Prostate gland (tissue), 2 donors: Measurements from ENCODE around the gene BMPER.

Source experiments
- POLR2A ChIP-seq: fragments of 450-650 bp; IDR thresholded peaks from one replicate; pipeline ENCODE4 v1.6.1; 2016; ENCODE audit warnings: antibody characterized with exemption, mild to moderate bottlenecking
- TF ChIP-seq, protein P1 (sequence below), 4 experiments: fragments of 200-600 bp in 2 of 4; fragments of 450-650 bp in 2 of 4; sonication (generic) in 2 of 4; IDR thresholded peaks; 1 replicate in 3 of 4; 2 replicates in 1 of 4; pipeline ENCODE4 v1.5.1; 2016 to 2019; ENCODE audit warnings: antibody characterized with exemption in 4 of 4, mild to moderate bottlenecking in 2 of 4, moderate library complexity in 2 of 4

DNA sequence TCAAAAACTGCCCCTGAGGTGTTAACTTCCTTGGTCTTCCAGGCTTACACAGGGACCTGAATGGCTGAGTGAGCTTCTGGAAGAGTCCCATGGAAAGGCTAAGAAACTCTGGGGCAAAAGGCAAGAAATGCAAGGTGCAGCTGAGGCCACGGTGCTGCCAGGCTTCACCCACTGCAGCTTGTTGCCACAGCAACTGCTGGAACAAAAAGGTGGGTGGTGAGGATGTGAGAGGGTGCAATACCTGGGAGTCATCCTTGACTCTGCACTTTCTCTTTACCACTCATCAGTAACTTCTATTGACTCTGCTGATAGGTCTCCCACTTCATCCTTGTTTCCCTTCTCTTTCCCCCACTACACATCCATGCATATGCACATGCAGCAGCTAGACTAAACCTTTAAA lies 258.6 kb downstream of the BMPER start:
- TF ChIP-seq, protein P1, sequence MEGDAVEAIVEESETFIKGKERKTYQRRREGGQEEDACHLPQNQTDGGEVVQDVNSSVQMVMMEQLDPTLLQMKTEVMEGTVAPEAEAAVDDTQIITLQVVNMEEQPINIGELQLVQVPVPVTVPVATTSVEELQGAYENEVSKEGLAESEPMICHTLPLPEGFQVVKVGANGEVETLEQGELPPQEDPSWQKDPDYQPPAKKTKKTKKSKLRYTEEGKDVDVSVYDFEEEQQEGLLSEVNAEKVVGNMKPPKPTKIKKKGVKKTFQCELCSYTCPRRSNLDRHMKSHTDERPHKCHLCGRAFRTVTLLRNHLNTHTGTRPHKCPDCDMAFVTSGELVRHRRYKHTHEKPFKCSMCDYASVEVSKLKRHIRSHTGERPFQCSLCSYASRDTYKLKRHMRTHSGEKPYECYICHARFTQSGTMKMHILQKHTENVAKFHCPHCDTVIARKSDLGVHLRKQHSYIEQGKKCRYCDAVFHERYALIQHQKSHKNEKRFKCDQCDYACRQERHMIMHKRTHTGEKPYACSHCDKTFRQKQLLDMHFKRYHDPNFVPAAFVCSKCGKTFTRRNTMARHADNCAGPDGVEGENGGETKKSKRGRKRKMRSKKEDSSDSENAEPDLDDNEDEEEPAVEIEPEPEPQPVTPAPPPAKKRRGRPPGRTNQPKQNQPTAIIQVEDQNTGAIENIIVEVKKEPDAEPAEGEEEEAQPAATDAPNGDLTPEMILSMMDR (IDR thresholded peaks at IDR 0.05): no peak
- TF ChIP-seq POLR2A: no peak
